Panc1 (cell line): Measurements from ENCODE around the gene LAMB3. TPM values are rescaled to one million over a fixed set of nuclear protein-coding genes. Genes with fewer than 3 reads are reported as not detected.

ENCODE experiments used
- ATAC-seq: fragments of 200-7000 bp; cut with Tn5 transposase; 2 replicates; pipeline ENCODE4 v1.9.1; 2020; ENCODE audit warnings: mild to moderate bottlenecking, moderate library complexity
- BruUV-seq: library from RNA; stranded (reverse); fragments of 400-500 nt; replicated peaks from 2 replicates; lab custom pipeline; 2021; lab: Mats Ljungman, UMichigan
- CTCF ChIA-PET: fragments of 300-600 bp; sonication (Branson Sonifier 250); formaldehyde crosslinking; loops from one replicate; lab custom pipeline; 2022; ENCODE audit warnings: antibody characterized with exemption; lab: Charles Lee
- POLR2A ChIA-PET: fragments of 300-600 bp; sonication (Branson Sonifier 250); formaldehyde crosslinking; loops from one replicate; lab custom pipeline; 2022; ENCODE audit warnings: antibody characterized with exemption; lab: Charles Lee
- DNase-seq: peaks from one replicate; pipeline ENCODE4 v3.0.0-alpha.2; 2010; ENCODE audit warnings: low read depth, low spot score
- H3K27ac ChIP-seq: 2 replicates; pipeline ENCODE4 v1.5.1; 2011; ENCODE audit warnings: mild to moderate bottlenecking, low read length, inconsistent platforms
- H3K27me3 ChIP-seq: fragments of 200-500 bp; sonication (Bioruptor generic); 2 replicates; pipeline ENCODE4 v1.6.0; 2014; ENCODE audit warnings: low read length, inconsistent platforms; ENCODE audit not compliant: control insufficient read depth, insufficient read depth
- H3K36me3 ChIP-seq: fragments of 200-500 bp; sonication (Bioruptor generic); 2 replicates; pipeline ENCODE4 v1.5.1; 2014; ENCODE audit warnings: inconsistent platforms, mild to moderate bottlenecking, low read length, moderate library complexity; ENCODE audit not compliant: control insufficient read depth, insufficient read depth
- H3K4me1 ChIP-seq: 2 replicates; pipeline ENCODE4 v1.5.1; 2011; ENCODE audit warnings: inconsistent platforms, mild to moderate bottlenecking, low read length, moderate library complexity; ENCODE audit not compliant: control insufficient read depth, insufficient read depth
- H3K4me3 ChIP-seq, 2 experiments: 2 replicates each; pipeline ENCODE4 v1.5.1; 2011 to 2012; ENCODE audit warnings: low read depth in 2 of 2, low read length in 2 of 2, mild to moderate bottlenecking in 2 of 2, inconsistent platforms in 1 of 2, moderate library complexity in 1 of 2
- H3K9me3 ChIP-seq: fragments of 200-500 bp; sonication (Bioruptor generic); 2 replicates; pipeline ENCODE4 v1.5.1; 2014; ENCODE audit warnings: low read depth, mild to moderate bottlenecking, inconsistent platforms, low read length, moderate library complexity; ENCODE audit not compliant: control insufficient read depth, insufficient read depth
- CTCF ChIP-seq: fragments of 450-650 bp; IDR thresholded peaks from 2 replicates; pipeline ENCODE4 v1.5.1; 2017; ENCODE audit warnings: mild to moderate bottlenecking
- POLR2AphosphoS5 ChIP-seq: IDR thresholded peaks from 2 replicates; pipeline ENCODE4 v1.6.1; 2012; ENCODE audit warnings: mild to moderate bottlenecking, low read depth, low read length, moderate library complexity
- REST ChIP-seq, 2 experiments: IDR thresholded peaks; 2 replicates each; pipeline ENCODE4 v1.6.1; 2011 to 2012; ENCODE audit warnings: low read depth in 2 of 2, control low read depth in 1 of 2, low read length in 1 of 2, mild to moderate bottlenecking in 1 of 2, moderate library complexity in 1 of 2; ENCODE audit not compliant: insufficient read depth in 1 of 2
- SIN3A ChIP-seq: IDR thresholded peaks from 2 replicates; pipeline ENCODE4 v1.6.1; 2012; ENCODE audit warnings: low read depth, mild to moderate bottlenecking, low read length, moderate library complexity, borderline replicate concordance; ENCODE audit not compliant: insufficient read depth
- TCF7L2 ChIP-seq: IDR thresholded peaks from 2 replicates; pipeline ENCODE4 v1.6.1; 2011; ENCODE audit warnings: mild to moderate bottlenecking, low read depth, low read length, inconsistent platforms
- in situ Hi-C: cut with HindIII; loops from 2 replicates; pipeline ENCODE4 v1.10.0; 2016; ENCODE audit warnings: low sequenced_read_pairs, low pct_unique_long_range_greater_than_20kb
- intact Hi-C: fragments of 100-400 bp; cut with micrococcal nuclease; formaldehyde crosslinking; loops from one replicate; pipeline ENCODE4 v1.10.0; 2022; ENCODE audit not compliant: unreplicated experiment
- total RNA-seq: library from RNA; stranded (reverse); gene quantifications from one replicate; pipeline ENCODE4 v1.2.1, GENCODE V29; 2021; ENCODE audit not compliant: unreplicated experiment

The LAMB3 gene
- total RNA-seq, 1 experiment from 2014 or later, result 0.85 TPM

- no peaks in the 10 kb centered on the region for H3K4me1 ChIP-seq
- in situ Hi-C loops, result no loop called here
- no peak overlapping the region for H3K4me3 ChIP-seq
- H3K27ac ChIP-seq, result no peak overlapping the region
- H3K9me3 ChIP-seq, result no peaks in the 10 kb centered on the region
- ATAC-seq (no peak), DNase-seq (no peak)
- no peaks in the 10 kb centered on the region for H3K36me3 ChIP-seq
- CTCF ChIA-PET, result no interaction called here
- peaks cover 8% of the 10 kb centered on the region for H3K27me3 ChIP-seq
- TF ChIP-seq SIN3A (no peak), POLR2AphosphoS5 (no peak), TCF7L2 (no peak), REST (IDR thresholded peaks at IDR 0.05; ENCODE audit: insufficient read depth in 1 of 2, low read depth in 2 of 2, low read length in 1 of 2) (no peak), CTCF (no peak)
- intact Hi-C loops, result no loop called here
- POLR2A ChIA-PET, result no interaction called here
- BruUV-seq, result no TSS peak
Observed at GRCh38 chr1:209670441-209671082, 18.3 kb upstream of the LAMB3 start.

GRCh38 chr1:209667708-209668107 is 15.5 kb upstream of the LAMB3 start:
- Histone ChIP-seq H3K27ac (no peak overlapping the region), H3K4me1 (no peaks in the 10 kb centered on the region), H3K27me3 (no peaks in the 10 kb centered on the region; the same call in 1 of the 2 replicates), H3K36me3 (no peaks in the 10 kb centered on the region), H3K4me3 (no peak overlapping the region), H3K9me3 (no peaks in the 10 kb centered on the region)
- TF ChIP-seq CTCF, result no peak
- no peak for TF ChIP-seq REST (IDR thresholded peaks at IDR 0.05; ENCODE audit: insufficient read depth in 1 of 2, low read depth in 2 of 2, low read length in 1 of 2)
- no peak for TF ChIP-seq POLR2AphosphoS5
- no peak for TF ChIP-seq TCF7L2
- no peak for TF ChIP-seq SIN3A
- ATAC-seq, result no peak
- no peak for DNase-seq
- intact Hi-C loops, result no loop called here
- CTCF ChIA-PET, result no interaction called here
- in situ Hi-C loops, result no loop called here
- no TSS peak for BruUV-seq
- POLR2A ChIA-PET, result no interaction called here
